ENCODE measurements around the gene ZNF521. TPM values are rescaled to one million over a fixed set of nuclear protein-coding genes. Genes with fewer than 3 reads are reported as not detected.

The ZNF521 gene
- total RNA-seq, 1 experiment from 2014 or later = not detected

- no peak for DNase-seq (ENCODE audit: low spot score)
- H3K9me3 ChIP-seq (ENCODE audit: low read depth, low read length, poor library complexity, severe bottlenecking) = no peaks in the 10 kb centered on the region
- no peak overlapping the region for H3K4me3 ChIP-seq (ENCODE audit: low read depth, low read length, poor library complexity, severe bottlenecking)
- H3K36me3 ChIP-seq (ENCODE audit: insufficient read depth, low read length, poor library complexity, severe bottlenecking) = no peaks in the 10 kb centered on the region
- intact Hi-C loops (cut with micrococcal nuclease; ENCODE audit: unreplicated experiment) = no loop called here
- no peaks in the 10 kb centered on the region for H3K27me3 ChIP-seq (replicated peaks; ENCODE audit: insufficient read depth, low read depth, low read length, poor library complexity)
- BruUV-seq (replicated peaks) = no TSS peak
- POLR2A ChIA-PET (ENCODE audit: low non-redundant PET) = no interaction called here
- no peak overlapping the region for H3K27ac ChIP-seq (ENCODE audit: low read depth, low read length, poor library complexity, severe bottlenecking)
- CTCF ChIA-PET = no interaction called here
- TF ChIP-seq, protein P1, sequence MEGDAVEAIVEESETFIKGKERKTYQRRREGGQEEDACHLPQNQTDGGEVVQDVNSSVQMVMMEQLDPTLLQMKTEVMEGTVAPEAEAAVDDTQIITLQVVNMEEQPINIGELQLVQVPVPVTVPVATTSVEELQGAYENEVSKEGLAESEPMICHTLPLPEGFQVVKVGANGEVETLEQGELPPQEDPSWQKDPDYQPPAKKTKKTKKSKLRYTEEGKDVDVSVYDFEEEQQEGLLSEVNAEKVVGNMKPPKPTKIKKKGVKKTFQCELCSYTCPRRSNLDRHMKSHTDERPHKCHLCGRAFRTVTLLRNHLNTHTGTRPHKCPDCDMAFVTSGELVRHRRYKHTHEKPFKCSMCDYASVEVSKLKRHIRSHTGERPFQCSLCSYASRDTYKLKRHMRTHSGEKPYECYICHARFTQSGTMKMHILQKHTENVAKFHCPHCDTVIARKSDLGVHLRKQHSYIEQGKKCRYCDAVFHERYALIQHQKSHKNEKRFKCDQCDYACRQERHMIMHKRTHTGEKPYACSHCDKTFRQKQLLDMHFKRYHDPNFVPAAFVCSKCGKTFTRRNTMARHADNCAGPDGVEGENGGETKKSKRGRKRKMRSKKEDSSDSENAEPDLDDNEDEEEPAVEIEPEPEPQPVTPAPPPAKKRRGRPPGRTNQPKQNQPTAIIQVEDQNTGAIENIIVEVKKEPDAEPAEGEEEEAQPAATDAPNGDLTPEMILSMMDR (conservative IDR thresholded peaks at IDR 0.05; ENCODE audit: low read depth, low read length) = no peak
- no peak for TF ChIP-seq EZH2 (IDR thresholded peaks at IDR 0.05; ENCODE audit: borderline replicate concordance, low read depth, low read length, poor library complexity, severe bottlenecking)
- H3K4me1 ChIP-seq (ENCODE audit: insufficient read depth, low read length, poor library complexity, severe bottlenecking) = no peaks in the 10 kb centered on the region
Observed at GRCh38 chr18:25044694-25045093, 307.3 kb downstream of the ZNF521 start.

DNA sequence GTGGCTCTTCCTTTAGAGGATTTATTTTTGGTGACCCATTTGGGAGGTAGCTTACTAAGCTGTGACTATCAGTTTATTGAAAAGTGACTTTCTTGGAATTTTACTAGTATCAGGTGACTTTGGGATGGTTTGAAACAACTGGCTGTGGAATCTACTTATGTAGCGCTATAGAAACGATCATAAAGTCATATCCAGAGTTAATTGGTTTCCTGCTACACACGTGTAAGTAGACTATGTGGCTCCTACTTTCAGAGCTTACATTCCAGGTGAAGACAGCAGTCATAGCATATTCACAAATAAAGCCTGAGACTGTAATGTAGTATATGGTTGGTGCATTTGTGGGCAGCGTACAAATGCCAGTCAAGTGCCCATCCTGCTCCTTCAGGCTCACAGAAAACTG, 308.9 kb downstream of the ZNF521 start:
- Histone ChIP-seq H3K36me3 (ENCODE audit: insufficient read depth, low read length, poor library complexity, severe bottlenecking) (no peaks in the 10 kb centered on the region), H3K4me1 (ENCODE audit: insufficient read depth, low read length, poor library complexity, severe bottlenecking) (no peaks in the 10 kb centered on the region), H3K9me3 (ENCODE audit: low read depth, low read length, poor library complexity, severe bottlenecking) (no peaks in the 10 kb centered on the region), H3K4me3 (ENCODE audit: low read depth, low read length, poor library complexity, severe bottlenecking) (no peak overlapping the region), H3K27ac (ENCODE audit: low read depth, low read length, poor library complexity, severe bottlenecking) (no peak overlapping the region), H3K27me3 (replicated peaks; ENCODE audit: insufficient read depth, low read depth, low read length, poor library complexity) (no peaks in the 10 kb centered on the region)
- POLR2A ChIA-PET (ENCODE audit: low non-redundant PET) = no interaction called here
- no peak for DNase-seq (ENCODE audit: low spot score)
- CTCF ChIA-PET = no interaction called here
- TF ChIP-seq, protein P1 (conservative IDR thresholded peaks at IDR 0.05; ENCODE audit: low read depth, low read length) = no peak
- no peak for TF ChIP-seq EZH2 (IDR thresholded peaks at IDR 0.05; ENCODE audit: borderline replicate concordance, low read depth, low read length, poor library complexity, severe bottlenecking)
- BruUV-seq (replicated peaks) = no TSS peak
- intact Hi-C loops (cut with micrococcal nuclease; ENCODE audit: unreplicated experiment) = no loop called here

DNA sequence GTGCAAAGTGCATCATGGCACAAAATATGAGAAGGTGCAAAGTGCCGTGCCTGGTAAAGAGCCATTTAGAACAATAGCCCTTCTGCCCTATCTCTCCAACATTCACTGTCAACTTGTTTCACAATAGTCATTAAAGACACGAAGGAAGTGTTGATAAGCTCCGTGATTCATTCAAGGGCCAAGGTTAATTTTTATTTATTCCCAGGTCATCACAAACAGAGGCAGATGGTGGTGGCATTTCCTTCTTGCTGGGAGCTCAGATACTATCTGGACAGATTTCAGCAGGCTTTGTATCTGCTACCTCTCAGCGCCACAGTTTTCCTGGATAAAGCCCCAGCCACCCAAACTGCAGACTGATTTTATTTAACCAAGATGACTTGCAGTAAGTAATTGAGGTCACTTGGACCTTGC, 309.3 kb downstream of the ZNF521 start:
- H3K4me3 ChIP-seq (ENCODE audit: low read depth, low read length, poor library complexity, severe bottlenecking) = no peak overlapping the region
- BruUV-seq (replicated peaks) = no TSS peak
- TF ChIP-seq EZH2 (IDR thresholded peaks at IDR 0.05; ENCODE audit: borderline replicate concordance, low read depth, low read length, poor library complexity, severe bottlenecking) = no peak
- TF ChIP-seq, protein P1 (conservative IDR thresholded peaks at IDR 0.05; ENCODE audit: low read depth, low read length) = no peak
- ChIA-PET CTCF (no interaction called here), POLR2A (ENCODE audit: low non-redundant PET) (no interaction called here)
- no peaks in the 10 kb centered on the region for H3K4me1 ChIP-seq (ENCODE audit: insufficient read depth, low read length, poor library complexity, severe bottlenecking)
- H3K27ac ChIP-seq (ENCODE audit: low read depth, low read length, poor library complexity, severe bottlenecking) = no peak overlapping the region
- intact Hi-C loops (cut with micrococcal nuclease; ENCODE audit: unreplicated experiment) = no loop called here
- H3K9me3 ChIP-seq (ENCODE audit: low read depth, low read length, poor library complexity, severe bottlenecking) = no peaks in the 10 kb centered on the region
- no peaks in the 10 kb centered on the region for H3K36me3 ChIP-seq (ENCODE audit: insufficient read depth, low read length, poor library complexity, severe bottlenecking)
- H3K27me3 ChIP-seq (replicated peaks; ENCODE audit: insufficient read depth, low read depth, low read length, poor library complexity) = no peaks in the 10 kb centered on the region
- no peak for DNase-seq (ENCODE audit: low spot score)
